ENCODE measurements around the gene DISP2.

- TF ChIP-seq, protein P1, sequence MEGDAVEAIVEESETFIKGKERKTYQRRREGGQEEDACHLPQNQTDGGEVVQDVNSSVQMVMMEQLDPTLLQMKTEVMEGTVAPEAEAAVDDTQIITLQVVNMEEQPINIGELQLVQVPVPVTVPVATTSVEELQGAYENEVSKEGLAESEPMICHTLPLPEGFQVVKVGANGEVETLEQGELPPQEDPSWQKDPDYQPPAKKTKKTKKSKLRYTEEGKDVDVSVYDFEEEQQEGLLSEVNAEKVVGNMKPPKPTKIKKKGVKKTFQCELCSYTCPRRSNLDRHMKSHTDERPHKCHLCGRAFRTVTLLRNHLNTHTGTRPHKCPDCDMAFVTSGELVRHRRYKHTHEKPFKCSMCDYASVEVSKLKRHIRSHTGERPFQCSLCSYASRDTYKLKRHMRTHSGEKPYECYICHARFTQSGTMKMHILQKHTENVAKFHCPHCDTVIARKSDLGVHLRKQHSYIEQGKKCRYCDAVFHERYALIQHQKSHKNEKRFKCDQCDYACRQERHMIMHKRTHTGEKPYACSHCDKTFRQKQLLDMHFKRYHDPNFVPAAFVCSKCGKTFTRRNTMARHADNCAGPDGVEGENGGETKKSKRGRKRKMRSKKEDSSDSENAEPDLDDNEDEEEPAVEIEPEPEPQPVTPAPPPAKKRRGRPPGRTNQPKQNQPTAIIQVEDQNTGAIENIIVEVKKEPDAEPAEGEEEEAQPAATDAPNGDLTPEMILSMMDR (conservative IDR thresholded peaks at IDR 0.05; ENCODE audit: low read depth, low read length): no peak
- TF ChIP-seq EZH2 (IDR thresholded peaks at IDR 0.05; ENCODE audit: low read length, unreplicated experiment): no peak
These were observed 39.8 kb downstream of the DISP2 start for GRCh38 chr15:40397688-40398412.
